ENCODE measurements around the gene NAV1. TPM values are rescaled to one million over a fixed set of nuclear protein-coding genes. Genes with fewer than 3 reads are reported as not detected.

The NAV1 gene
- total and polyA plus RNA-seq, 2 of the 8 experiments (the other 6 are each of a cell fraction or from before 2014, with no cell fraction given), result 9.9 to 42.7 TPM

DNA sequence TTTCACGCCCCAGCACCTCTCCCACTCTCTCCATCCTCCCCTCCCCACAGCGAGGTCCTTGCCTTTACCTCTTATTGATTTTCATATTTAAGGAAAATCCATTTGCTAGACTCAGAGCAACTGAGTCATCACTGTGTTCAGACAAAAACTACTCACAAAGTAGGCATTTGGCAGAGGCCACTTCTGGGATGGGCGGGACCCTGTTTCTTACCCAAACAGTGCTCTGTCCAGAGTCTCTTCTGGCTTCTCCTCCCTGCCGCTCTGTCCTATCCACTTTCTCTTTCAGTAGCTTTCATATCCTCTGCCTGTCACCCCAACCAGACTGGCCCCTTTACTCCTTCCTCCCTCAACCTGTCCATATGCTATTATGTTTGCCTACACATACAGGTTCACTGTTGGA is 2.4 kb upstream of the NAV1 start (continued):
- TF ChIP-seq, protein P1, sequence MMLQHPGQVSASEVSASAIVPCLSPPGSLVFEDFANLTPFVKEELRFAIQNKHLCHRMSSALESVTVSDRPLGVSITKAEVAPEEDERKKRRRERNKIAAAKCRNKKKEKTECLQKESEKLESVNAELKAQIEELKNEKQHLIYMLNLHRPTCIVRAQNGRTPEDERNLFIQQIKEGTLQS (IDR thresholded peaks at IDR 0.05; ENCODE audit: insufficient read depth, low read depth, low read length), result no peak
- no peak for TF ChIP-seq BCL11A (IDR thresholded peaks at IDR 0.05; ENCODE audit: low read depth in 2 of 2, low read length in 2 of 2)
- TF ChIP-seq, protein P2, sequence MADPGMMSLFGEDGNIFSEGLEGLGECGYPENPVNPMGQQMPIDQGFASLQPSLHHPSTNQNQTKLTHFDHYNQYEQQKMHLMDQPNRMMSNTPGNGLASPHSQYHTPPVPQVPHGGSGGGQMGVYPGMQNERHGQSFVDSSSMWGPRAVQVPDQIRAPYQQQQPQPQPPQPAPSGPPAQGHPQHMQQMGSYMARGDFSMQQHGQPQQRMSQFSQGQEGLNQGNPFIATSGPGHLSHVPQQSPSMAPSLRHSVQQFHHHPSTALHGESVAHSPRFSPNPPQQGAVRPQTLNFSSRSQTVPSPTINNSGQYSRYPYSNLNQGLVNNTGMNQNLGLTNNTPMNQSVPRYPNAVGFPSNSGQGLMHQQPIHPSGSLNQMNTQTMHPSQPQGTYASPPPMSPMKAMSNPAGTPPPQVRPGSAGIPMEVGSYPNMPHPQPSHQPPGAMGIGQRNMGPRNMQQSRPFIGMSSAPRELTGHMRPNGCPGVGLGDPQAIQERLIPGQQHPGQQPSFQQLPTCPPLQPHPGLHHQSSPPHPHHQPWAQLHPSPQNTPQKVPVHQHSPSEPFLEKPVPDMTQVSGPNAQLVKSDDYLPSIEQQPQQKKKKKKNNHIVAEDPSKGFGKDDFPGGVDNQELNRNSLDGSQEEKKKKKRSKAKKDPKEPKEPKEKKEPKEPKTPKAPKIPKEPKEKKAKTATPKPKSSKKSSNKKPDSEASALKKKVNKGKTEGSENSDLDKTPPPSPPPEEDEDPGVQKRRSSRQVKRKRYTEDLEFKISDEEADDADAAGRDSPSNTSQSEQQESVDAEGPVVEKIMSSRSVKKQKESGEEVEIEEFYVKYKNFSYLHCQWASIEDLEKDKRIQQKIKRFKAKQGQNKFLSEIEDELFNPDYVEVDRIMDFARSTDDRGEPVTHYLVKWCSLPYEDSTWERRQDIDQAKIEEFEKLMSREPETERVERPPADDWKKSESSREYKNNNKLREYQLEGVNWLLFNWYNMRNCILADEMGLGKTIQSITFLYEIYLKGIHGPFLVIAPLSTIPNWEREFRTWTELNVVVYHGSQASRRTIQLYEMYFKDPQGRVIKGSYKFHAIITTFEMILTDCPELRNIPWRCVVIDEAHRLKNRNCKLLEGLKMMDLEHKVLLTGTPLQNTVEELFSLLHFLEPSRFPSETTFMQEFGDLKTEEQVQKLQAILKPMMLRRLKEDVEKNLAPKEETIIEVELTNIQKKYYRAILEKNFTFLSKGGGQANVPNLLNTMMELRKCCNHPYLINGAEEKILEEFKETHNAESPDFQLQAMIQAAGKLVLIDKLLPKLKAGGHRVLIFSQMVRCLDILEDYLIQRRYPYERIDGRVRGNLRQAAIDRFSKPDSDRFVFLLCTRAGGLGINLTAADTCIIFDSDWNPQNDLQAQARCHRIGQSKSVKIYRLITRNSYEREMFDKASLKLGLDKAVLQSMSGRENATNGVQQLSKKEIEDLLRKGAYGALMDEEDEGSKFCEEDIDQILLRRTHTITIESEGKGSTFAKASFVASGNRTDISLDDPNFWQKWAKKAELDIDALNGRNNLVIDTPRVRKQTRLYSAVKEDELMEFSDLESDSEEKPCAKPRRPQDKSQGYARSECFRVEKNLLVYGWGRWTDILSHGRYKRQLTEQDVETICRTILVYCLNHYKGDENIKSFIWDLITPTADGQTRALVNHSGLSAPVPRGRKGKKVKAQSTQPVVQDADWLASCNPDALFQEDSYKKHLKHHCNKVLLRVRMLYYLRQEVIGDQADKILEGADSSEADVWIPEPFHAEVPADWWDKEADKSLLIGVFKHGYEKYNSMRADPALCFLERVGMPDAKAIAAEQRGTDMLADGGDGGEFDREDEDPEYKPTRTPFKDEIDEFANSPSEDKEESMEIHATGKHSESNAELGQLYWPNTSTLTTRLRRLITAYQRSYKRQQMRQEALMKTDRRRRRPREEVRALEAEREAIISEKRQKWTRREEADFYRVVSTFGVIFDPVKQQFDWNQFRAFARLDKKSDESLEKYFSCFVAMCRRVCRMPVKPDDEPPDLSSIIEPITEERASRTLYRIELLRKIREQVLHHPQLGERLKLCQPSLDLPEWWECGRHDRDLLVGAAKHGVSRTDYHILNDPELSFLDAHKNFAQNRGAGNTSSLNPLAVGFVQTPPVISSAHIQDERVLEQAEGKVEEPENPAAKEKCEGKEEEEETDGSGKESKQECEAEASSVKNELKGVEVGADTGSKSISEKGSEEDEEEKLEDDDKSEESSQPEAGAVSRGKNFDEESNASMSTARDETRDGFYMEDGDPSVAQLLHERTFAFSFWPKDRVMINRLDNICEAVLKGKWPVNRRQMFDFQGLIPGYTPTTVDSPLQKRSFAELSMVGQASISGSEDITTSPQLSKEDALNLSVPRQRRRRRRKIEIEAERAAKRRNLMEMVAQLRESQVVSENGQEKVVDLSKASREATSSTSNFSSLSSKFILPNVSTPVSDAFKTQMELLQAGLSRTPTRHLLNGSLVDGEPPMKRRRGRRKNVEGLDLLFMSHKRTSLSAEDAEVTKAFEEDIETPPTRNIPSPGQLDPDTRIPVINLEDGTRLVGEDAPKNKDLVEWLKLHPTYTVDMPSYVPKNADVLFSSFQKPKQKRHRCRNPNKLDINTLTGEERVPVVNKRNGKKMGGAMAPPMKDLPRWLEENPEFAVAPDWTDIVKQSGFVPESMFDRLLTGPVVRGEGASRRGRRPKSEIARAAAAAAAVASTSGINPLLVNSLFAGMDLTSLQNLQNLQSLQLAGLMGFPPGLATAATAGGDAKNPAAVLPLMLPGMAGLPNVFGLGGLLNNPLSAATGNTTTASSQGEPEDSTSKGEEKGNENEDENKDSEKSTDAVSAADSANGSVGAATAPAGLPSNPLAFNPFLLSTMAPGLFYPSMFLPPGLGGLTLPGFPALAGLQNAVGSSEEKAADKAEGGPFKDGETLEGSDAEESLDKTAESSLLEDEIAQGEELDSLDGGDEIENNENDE (IDR thresholded peaks at IDR 0.05; ENCODE audit: insufficient replicate concordance, low read length), result no peak
- no peak for TF ChIP-seq CEBPB (IDR thresholded peaks at IDR 0.05; ENCODE audit: low read depth, low read length)

Measured in H1 (cell line).